Mesenteric fat pad (tissue), 1 donor: ENCODE data around the gene PLK1. TPM values are rescaled to one million over a fixed set of nuclear protein-coding genes. Genes with fewer than 3 reads are reported as not detected.
A peak's percentile ranks its signal among the peaks of the same experiment; 100 is the strongest.
"Not testable (repeated sequence)": the region's sequence is repeated elsewhere in the genome, so short reads cannot be mapped to it uniquely, and the experiment has no call there.

ENCODE experiments used
- DNase-seq: peaks from one replicate; pipeline ENCODE4 v3.0.0-alpha.2; 2020; ENCODE audit warnings: low spot score
- long read RNA-seq: library from polyadenylated mRNA; unstranded; transcript quantifications from one replicate; pipeline ENCODE4 v2.0.0, GENCODE V29; 2020
- total RNA-seq: library from RNA; stranded (reverse); fragmentation: NEBNext Ultra II Directional; extraction: Animal tissue kit (Norgen Biotek cat#: 25700); gene quantifications from one replicate; pipeline ENCODE4 v1.2.1, GENCODE V29; 2021
- donor health status: DM: yes; HTN: yes; CAD: no.

The PLK1 gene
- total RNA-seq, result 1.2 TPM
- long read RNA-seq, partial matches to known transcripts, result 1 of 1 reads
- long read RNA-seq, other reads (novel, unspliced or antisense), result 0 of 1 reads

GRCh38 chr16:23678430-23679273, at the start of gene PLK1:
Gene PLK1, plus strand, starts transcription at chr16:23678889. Its CDS starts 44 bp downstream, at chr16:23678933.
- DNase-seq, result no peak

DNA sequence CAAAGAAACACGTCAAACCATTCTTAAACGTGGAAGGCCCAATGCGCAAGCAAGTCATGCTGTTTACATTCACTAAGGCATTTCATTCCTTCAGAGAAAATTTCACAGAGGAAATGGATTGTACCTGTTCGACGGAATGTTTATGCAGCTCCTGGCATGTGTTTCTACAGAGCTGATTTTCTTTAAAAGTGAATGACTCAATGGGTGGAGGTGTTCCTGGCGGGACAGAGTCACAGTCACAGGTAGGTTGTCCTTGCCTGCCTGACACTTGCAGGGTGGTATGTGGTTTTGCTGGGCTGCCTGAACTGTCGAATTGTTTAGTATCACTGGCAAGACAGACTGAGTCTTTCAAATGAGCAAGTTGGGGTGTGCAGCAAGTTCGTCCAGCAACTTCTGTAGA, 49.2 kb upstream of the PLK1 start:
- DNase-seq, result no peak

GRCh38 chr16:23631874-23632273, 46.8 kb upstream of the PLK1 start:
- not testable (repeated sequence) for DNase-seq

DNA sequence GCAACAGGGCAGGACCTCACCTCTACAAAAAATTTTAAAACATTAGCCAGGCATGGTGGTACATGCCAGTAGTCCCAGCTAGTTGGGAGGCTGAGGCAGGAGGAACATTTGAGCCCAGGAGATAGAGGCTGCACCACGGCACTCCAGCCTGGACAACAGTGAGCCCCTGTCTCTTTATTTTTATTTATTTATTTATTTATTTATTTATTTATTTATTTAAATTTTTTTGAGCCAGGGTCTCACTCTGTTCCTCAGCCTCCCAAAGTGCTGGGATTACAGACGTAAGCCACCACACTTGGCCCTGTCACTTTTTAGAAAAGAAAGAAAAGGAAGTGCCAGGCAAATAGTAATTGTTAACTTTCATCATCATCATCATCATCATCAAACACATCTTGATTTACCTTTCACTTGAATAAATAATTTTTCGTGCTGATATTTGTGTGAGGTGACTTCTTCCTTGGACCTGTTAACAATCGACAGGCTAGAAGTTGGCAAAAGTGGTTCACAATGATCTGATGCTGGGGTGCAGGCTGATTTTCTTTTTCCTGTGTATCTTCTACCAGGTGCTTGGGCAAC, 44.1 kb upstream of the PLK1 start:
- no peak for DNase-seq

GRCh38 chr16:23635958-23636357, 42.7 kb upstream of the PLK1 start:
- no peak for DNase-seq

GRCh38 chr16:23640615-23640930, 38.1 kb upstream of the PLK1 start:
- no peak for DNase-seq

- DNase-seq, result peak; percentile 96
Observed at GRCh38 chr16:23640931-23641765, 37.5 kb upstream of the PLK1 start, which contains the start of the genes DCTN5 and PALB2. Gene DCTN5, plus strand, starts transcription at chr16:23641466. Its CDS starts 77 bp downstream, at chr16:23641543. Gene PALB2, minus strand, starts transcription at chr16:23641310. Its CDS starts 153 bp downstream, at chr16:23641157.

GRCh38 chr16:23642246-23642774, 36.4 kb upstream of the PLK1 start:
- DNase-seq, result no peak

DNA sequence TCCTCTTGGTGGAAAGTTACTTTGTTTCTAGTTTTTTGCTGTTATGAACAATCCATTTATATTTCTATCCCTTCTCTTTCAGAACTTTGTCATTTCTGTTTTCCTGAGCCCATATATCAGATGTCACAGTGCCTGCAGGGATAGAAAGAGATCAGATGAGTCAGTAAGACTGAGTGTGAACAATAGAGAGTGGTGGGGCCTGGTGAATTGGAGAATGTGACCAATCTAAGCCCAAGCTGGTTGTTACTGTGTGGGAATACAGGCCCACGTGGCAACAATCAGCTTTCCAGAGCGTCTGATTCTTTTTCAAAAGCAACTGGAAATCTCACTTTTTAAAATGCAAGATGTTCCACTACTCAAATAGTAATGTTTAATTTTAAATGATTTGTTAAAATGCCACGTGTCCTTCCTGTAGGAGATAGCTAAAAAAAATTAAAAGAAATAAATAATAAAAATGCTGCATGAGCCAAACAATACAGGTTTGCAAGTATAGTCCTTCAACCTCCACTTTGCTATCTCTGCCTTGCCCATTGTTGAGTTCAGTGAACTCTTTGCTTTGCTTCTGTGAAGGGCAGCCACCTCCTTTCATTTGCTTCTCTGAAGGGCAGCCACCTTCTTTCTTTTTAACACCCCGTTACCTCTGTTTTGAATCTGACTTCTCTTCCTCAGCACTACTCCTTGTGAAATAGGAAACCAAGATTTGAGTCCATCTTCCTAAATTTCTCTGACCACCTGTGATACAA, 27.8 kb upstream of the PLK1 start:
- DNase-seq, result no peak

DNA sequence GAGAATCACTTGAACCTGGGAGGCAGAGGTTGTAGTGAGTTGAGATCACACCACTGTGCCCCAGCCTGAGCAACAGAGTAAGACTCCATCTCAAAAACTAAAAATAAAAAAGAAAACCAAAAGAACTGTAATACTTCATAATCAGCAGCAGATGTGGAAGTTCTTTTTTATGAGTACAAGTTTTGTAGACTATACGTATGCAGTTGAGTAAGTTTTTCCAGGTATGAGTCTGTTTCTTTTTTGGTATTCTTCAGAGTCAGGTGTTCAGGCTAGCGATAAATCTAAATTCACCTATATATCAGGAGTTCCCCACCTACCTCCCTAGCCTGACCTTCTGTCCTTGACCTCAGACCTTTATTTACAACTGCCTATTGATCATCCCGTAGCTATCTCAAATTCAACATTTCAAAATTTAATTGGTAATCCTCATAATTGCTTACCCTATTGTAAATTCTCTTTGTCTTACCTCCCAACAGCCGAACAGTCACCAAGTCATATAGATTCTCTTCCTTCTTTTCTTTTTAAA, 26.7 kb upstream of the PLK1 start:
- no peak for DNase-seq

GRCh38 chr16:23663918-23664317, 14.8 kb upstream of the PLK1 start:
- no peak for DNase-seq

DNA sequence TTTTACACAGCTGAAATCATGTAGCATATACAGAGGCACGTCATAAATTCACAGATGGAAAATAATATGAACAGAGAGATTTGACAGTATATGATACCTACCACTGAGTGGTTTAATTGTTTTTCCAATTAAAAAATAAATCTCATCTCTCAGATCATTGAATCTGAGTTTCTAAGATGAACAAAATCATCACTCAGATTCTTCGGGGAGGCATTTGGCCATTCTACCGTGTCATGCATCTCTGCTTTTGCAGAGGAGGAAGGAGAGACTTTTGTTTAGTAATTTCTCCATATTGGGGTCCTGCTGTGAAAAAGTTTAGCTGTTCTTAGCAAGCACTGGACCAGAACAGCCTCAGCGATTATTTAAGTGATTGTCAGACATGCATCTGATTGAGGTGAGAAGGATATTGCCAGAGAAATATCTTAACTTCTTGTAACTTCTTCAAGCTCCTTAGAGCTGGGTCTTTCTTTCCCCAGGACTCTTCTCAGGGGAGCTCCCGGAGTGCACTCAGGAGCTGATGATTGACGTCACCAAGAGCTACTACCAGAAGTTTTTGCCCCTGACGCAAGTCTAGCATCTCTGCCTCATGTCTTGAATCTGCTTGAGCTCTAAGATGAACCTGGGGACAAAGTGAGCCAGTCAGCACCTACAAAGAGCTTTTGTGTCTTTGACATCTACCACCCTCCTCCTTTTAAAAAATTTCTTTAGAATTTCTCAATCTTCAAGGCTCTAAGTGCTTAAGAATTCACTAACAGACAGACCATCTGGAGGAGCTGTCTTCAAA, 11.9 kb upstream of the PLK1 start:
- no peak for DNase-seq

DNA sequence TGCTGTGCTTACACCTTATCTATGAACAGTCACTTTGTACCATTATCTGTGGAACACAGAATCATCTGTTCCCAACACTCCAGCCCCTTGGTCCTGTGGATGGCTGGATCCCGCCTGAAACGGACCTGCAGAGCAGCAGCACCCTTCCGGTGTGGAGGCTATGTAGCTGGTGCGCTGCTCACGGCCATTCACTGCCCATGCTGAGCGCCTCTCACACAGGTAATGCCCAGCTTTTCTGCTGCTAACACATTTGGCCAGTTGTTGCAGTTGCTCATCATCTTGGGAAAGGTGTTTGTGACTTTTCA, 11.4 kb upstream of the PLK1 start:
- no peak for DNase-seq

DNA sequence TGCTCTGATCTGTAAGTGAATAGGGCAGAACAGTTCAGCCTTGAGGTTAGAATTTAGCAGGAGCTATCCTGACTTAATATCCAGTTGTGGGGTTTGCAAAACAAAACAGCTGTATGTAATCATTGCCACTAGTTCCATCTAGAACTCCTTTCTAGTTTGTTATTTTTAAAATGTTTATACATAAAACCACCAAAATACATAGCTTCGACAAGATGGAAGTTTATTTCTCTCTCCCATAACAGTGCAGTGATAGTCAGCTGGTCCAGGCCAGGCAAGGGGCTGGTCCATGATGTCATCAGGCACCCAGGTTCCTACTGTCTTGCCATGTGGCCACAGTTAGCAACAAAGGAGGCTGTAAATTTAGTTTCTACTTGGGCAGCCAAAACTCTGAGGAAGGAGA, 10.5 kb upstream of the PLK1 start:
- no peak for DNase-seq

DNA sequence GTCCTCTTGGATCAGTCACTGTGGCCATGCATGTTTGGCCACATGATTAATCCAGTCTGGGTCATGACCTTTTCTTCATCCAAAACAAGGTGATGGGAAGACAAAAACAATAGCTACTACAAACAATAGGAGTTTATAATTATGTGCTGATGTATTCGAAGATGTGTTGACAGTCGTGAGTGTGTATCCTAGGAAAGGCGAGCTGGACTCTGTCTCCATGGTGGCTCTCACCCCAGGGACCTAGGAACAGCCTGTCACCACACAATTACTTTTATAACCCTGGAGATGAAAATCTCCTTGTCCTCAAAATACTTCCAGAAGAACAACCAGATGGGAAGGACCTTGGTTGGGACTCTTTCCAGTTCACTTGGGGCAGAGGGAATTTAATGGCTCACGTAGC, 9.8 kb upstream of the PLK1 start:
- DNase-seq, result no peak

DNA sequence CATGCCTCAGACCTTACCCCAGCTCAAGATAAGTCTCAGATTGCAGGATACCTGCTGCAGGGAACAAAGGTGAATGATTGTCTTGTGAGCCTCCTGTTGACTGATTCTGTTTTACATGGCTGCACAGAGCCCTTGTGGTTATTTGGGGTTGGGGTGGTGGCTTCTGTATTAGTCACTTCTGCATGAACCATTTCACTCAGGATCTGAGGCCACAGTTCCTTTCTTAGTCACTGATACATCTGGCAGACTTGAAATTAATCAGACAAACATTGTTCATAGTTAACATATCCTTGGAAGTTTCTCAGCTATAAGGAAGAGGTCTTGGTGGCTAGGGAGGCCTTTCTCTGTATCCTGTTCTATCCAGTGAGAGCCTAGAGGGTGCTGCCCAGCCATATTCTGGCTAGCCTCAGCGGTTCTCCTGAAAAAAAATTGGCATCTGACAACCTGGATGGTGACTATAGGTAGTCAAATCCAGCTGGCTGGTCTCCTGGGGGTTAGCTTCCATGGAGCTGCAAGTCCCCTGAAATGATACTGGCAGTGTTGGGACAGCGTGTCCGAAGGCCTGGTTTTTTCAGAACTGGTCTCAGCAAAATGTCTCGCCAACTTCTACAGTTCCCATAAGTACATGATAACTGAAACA, 8.4 kb upstream of the PLK1 start:
- DNase-seq, result no peak

GRCh38 chr16:23673971-23674614, 4.6 kb upstream of the PLK1 start:
- no peak for DNase-seq

- DNase-seq, result no peak
Observed at GRCh38 chr16:23676924-23677480, 1.7 kb upstream of the PLK1 start.
